ENCODE measurements around the gene TSPYL1.
A peak's percentile ranks its signal among the peaks of the same experiment; 100 is the strongest.

The TSPYL1 gene

GRCh38 chr6:116263353-116263752, 16.4 kb downstream of the TSPYL1 start:
- Histone ChIP-seq H3K36me3 (ENCODE audit: insufficient read depth, low read length) (peaks cover 3% of the 10 kb centered on the region; the same call in 1 of the 2 replicates), H3K27ac (ENCODE audit: low read depth, low read length) (no peak overlapping the region), H3K4me1 (ENCODE audit: control insufficient read depth, insufficient read depth, low read length, unreplicated experiment) (peaks cover 33% of the 10 kb centered on the region), H3K79me2 (ENCODE audit: control insufficient read depth, insufficient read depth, low read length, unreplicated experiment) (no peaks in the 10 kb centered on the region), H3K4me3 (ENCODE audit: low read depth, low read length) (no peak overlapping the region), H3K27me3 (ENCODE audit: insufficient read depth, low read length) (no peaks in the 10 kb centered on the region), H2AFZ (ENCODE audit: low read length, unreplicated experiment) (no peak overlapping the region)

GRCh38 chr6:116258520-116258919, 21.2 kb downstream of the TSPYL1 start:
- Histone ChIP-seq H3K79me2 (ENCODE audit: control insufficient read depth, insufficient read depth, low read length, unreplicated experiment) (peaks cover 15% of the 10 kb centered on the region), H3K4me1 (ENCODE audit: control insufficient read depth, insufficient read depth, low read length, unreplicated experiment) (peaks cover 11% of the 10 kb centered on the region), H2AFZ (ENCODE audit: low read length, unreplicated experiment) (no peak overlapping the region), H3K36me3 (ENCODE audit: insufficient read depth, low read length) (0 out of 2 replicates have a peak, but pooled peaks cover 3% of the 10 kb centered on the region), H3K4me3 (ENCODE audit: low read depth, low read length) (no peak overlapping the region), H3K27ac (ENCODE audit: low read depth, low read length) (no peak overlapping the region), H3K27me3 (ENCODE audit: insufficient read depth, low read length) (no peaks in the 10 kb centered on the region)

- no peaks in the 10 kb centered on the region for H3K36me3 ChIP-seq (ENCODE audit: insufficient read depth, low read length)
- H3K4me1 ChIP-seq (ENCODE audit: control insufficient read depth, insufficient read depth, low read length, unreplicated experiment): peaks cover 25% of the 10 kb centered on the region
- H3K79me2 ChIP-seq (ENCODE audit: control insufficient read depth, insufficient read depth, low read length, unreplicated experiment): peaks cover 33% of the 10 kb centered on the region
- H3K4me3 ChIP-seq (ENCODE audit: low read depth, low read length): no peak overlapping the region
- H3K27me3 ChIP-seq (ENCODE audit: insufficient read depth, low read length): no peaks in the 10 kb centered on the region
- H3K27ac ChIP-seq (ENCODE audit: low read depth, low read length): no peak overlapping the region
- no peak overlapping the region for H2AFZ ChIP-seq (ENCODE audit: low read length, unreplicated experiment)
Measured at GRCh38 chr6:116256694-116257093, 23.0 kb downstream of the TSPYL1 start.

- Histone ChIP-seq H3K79me2 (ENCODE audit: control insufficient read depth, insufficient read depth, low read length, unreplicated experiment) (peaks cover 45% of the 10 kb centered on the region), H2AFZ (ENCODE audit: low read length, unreplicated experiment) (no peak overlapping the region), H3K36me3 (ENCODE audit: insufficient read depth, low read length) (no peaks in the 10 kb centered on the region), H3K4me3 (ENCODE audit: low read depth, low read length) (peak overlapping the region; percentile 92), H3K4me1 (ENCODE audit: control insufficient read depth, insufficient read depth, low read length, unreplicated experiment) (peaks cover 33% of the 10 kb centered on the region), H3K27ac (ENCODE audit: low read depth, low read length) (no peak overlapping the region), H3K27me3 (ENCODE audit: insufficient read depth, low read length) (no peaks in the 10 kb centered on the region)
Measured at GRCh38 chr6:116255246-116255800, 24.4 kb downstream of the TSPYL1 start.

GRCh38 chr6:116254297-116255056, 25.3 kb downstream of the TSPYL1 start:
- Histone ChIP-seq H3K27me3 (ENCODE audit: insufficient read depth, low read length) (no peaks in the 10 kb centered on the region), H3K36me3 (ENCODE audit: insufficient read depth, low read length) (no peaks in the 10 kb centered on the region), H3K27ac (ENCODE audit: low read depth, low read length) (peak overlapping the region; percentile 87), H2AFZ (ENCODE audit: low read length, unreplicated experiment) (peak overlapping the region; percentile 49), H3K4me3 (ENCODE audit: low read depth, low read length) (peak overlapping the region; percentile 92), H3K4me1 (ENCODE audit: control insufficient read depth, insufficient read depth, low read length, unreplicated experiment) (peaks cover 41% of the 10 kb centered on the region), H3K79me2 (ENCODE audit: control insufficient read depth, insufficient read depth, low read length, unreplicated experiment) (peaks cover 54% of the 10 kb centered on the region)

DNA sequence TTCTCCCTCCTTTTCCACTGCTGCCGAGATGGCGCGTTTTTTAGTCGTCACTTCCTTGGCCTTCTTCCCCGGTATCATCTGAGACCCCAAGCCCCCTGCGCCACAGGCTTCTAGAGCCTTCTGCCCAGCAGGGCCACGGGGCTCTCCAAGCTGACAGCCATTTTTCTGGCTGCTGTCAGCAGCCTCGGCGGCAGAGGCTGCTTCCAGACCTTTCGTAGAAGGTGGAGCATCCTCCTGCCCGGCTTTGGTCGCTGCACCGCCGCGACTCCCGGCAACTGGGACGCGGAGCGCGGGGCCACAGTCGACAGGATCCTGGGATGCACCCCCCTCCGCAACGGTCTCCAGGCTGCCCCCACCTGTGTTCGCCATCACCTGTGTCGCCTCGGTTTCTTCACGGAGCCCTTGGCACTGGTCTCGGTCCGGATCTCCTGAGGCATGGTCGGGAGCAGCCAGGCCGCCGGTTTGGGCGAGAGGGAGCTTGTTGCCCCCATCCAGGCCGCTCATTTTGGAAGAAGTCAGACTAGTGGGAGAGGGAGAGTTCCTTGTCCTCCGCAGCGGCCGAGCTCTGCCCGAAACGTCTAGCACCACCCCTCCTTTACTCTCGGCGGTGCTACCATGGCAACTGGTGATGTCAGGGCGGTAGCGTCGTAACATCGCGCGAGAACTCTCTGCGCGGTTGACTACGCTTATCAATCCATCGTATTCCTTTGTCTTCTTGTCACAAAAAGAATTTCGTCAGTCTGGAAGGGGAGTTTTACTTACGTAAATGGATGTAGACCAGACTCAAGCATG, 26.0 kb downstream of the TSPYL1 start, which contains the start of gene TSPYL4:
TSPYL4 (minus strand) TSS at position 571 of the 792 bp plus-strand sequence; CDS start at position 504, 67 bp downstream.
- Histone ChIP-seq H3K4me3 (ENCODE audit: low read depth, low read length) (peak within 1 kb of the TSS; percentile 92), H3K27me3 (ENCODE audit: insufficient read depth, low read length) (no peaks in the 10 kb centered on the region), H2AFZ (ENCODE audit: low read length, unreplicated experiment) (peak within 1 kb of the TSS; percentile 95), H3K36me3 (ENCODE audit: insufficient read depth, low read length) (no peaks in the 10 kb centered on the region), H3K27ac (ENCODE audit: low read depth, low read length) (peak within 1 kb of the TSS; percentile 87), H3K79me2 (ENCODE audit: control insufficient read depth, insufficient read depth, low read length, unreplicated experiment) (peaks cover 61% of the 10 kb centered on the region), H3K4me1 (ENCODE audit: control insufficient read depth, insufficient read depth, low read length, unreplicated experiment) (peaks cover 44% of the 10 kb centered on the region)

DNA sequence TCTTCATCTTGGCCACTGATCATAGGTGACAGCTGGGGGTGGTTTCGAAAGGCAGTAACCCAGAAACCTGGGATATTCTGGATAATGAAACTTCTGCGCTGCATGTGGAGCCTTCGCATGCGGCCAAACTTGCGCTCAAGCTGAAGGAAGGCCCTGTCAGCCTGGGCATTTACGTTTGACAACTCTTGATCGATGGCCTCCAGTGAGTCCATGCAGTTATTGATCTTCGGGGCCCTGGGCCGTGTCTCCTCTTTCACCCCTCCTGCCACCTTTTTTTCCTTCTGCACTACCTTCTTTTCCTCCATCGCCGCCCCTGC, 26.6 kb downstream of the TSPYL1 start:
- peak overlapping the region; percentile 95 for H2AFZ ChIP-seq (ENCODE audit: low read length, unreplicated experiment)
- H3K4me3 ChIP-seq (ENCODE audit: low read depth, low read length): peak overlapping the region; percentile 92
- H3K36me3 ChIP-seq (ENCODE audit: insufficient read depth, low read length): no peaks in the 10 kb centered on the region
- peaks cover 64% of the 10 kb centered on the region for H3K79me2 ChIP-seq (ENCODE audit: control insufficient read depth, insufficient read depth, low read length, unreplicated experiment)
- no peaks in the 10 kb centered on the region for H3K27me3 ChIP-seq (ENCODE audit: insufficient read depth, low read length)
- peak overlapping the region; percentile 87 for H3K27ac ChIP-seq (ENCODE audit: low read depth, low read length)
- peaks cover 44% of the 10 kb centered on the region for H3K4me1 ChIP-seq (ENCODE audit: control insufficient read depth, insufficient read depth, low read length, unreplicated experiment)

DNA sequence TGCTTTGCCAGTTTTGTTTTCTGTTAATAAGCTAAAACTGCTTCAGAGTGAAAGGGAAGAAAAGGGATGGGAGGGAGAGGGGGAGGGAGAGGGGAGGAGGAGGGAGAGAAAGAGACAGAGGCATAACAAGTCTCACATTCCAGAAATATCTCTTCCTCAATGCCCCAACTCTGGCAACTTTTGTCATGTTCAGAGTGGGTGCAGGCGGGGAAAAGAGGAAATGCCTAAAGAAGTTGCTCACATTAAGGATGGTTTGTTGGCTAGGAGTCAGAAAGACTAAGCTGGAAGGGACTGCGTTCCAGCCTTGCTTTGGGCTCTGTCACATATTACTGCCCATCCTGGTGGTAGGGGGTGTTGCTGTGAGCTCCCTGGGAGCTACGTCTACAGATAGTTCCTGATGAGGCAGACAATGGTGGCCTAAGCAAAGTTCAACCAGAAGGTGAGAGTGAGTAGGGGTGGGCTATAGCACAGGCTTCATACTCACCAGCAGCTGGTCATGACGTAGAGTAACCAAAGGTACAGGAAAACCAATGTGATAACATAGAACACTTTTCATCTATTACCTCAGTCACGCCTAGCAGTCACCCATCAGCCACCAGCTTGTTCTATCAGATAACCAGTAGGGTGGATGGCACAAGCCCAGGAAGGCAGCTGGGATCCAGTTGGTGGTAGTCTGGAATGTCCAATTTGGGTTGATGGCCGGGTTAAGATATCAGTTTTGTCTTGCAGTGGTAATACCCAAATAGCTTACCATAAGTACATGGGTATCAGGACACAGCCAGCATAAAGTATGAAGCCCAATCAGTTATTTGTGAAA, 28.0 kb downstream of the TSPYL1 start:
- Histone ChIP-seq H3K79me2 (ENCODE audit: control insufficient read depth, insufficient read depth, low read length, unreplicated experiment) (peaks cover 64% of the 10 kb centered on the region), H3K4me3 (ENCODE audit: low read depth, low read length) (peak overlapping the region; percentile 92), H3K36me3 (ENCODE audit: insufficient read depth, low read length) (no peaks in the 10 kb centered on the region), H2AFZ (ENCODE audit: low read length, unreplicated experiment) (no peak overlapping the region), H3K4me1 (ENCODE audit: control insufficient read depth, insufficient read depth, low read length, unreplicated experiment) (peaks cover 44% of the 10 kb centered on the region), H3K27me3 (ENCODE audit: insufficient read depth, low read length) (no peaks in the 10 kb centered on the region), H3K27ac (ENCODE audit: low read depth, low read length) (peak overlapping the region; percentile 49)

GRCh38 chr6:116248577-116248976, 31.2 kb downstream of the TSPYL1 start:
- Histone ChIP-seq H2AFZ (ENCODE audit: low read length, unreplicated experiment) (no peak overlapping the region), H3K27ac (ENCODE audit: low read depth, low read length) (no peak overlapping the region), H3K4me3 (ENCODE audit: low read depth, low read length) (no peak overlapping the region), H3K79me2 (ENCODE audit: control insufficient read depth, insufficient read depth, low read length, unreplicated experiment) (peaks cover 50% of the 10 kb centered on the region), H3K36me3 (ENCODE audit: insufficient read depth, low read length) (no peaks in the 10 kb centered on the region), H3K4me1 (ENCODE audit: control insufficient read depth, insufficient read depth, low read length, unreplicated experiment) (peaks cover 32% of the 10 kb centered on the region), H3K27me3 (ENCODE audit: insufficient read depth, low read length) (no peaks in the 10 kb centered on the region)

DNA sequence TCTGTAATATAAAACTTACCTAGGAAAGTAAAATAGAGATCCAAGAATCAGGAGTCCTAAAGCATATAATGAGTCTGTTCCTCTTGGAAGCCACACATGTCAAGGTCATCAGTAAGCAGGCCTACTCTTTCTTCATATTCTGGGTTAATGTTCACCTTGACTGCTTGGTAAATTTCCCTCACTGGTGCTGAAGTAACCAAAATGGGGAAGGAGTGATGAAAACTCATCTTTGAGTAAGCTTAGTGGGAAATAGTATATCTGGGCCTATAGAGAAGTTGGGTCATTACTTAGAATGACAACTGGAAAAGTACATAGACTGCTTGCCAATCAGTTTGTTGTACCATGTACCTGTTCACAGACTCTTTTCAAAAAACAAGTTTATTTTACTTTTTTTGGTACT, 32.4 kb downstream of the TSPYL1 start:
- H3K27ac ChIP-seq (ENCODE audit: low read depth, low read length): no peak overlapping the region
- no peak overlapping the region for H3K4me3 ChIP-seq (ENCODE audit: low read depth, low read length)
- H3K36me3 ChIP-seq (ENCODE audit: insufficient read depth, low read length): no peaks in the 10 kb centered on the region
- no peak overlapping the region for H2AFZ ChIP-seq (ENCODE audit: low read length, unreplicated experiment)
- peaks cover 37% of the 10 kb centered on the region for H3K79me2 ChIP-seq (ENCODE audit: control insufficient read depth, insufficient read depth, low read length, unreplicated experiment)
- H3K27me3 ChIP-seq (ENCODE audit: insufficient read depth, low read length): no peaks in the 10 kb centered on the region
- H3K4me1 ChIP-seq (ENCODE audit: control insufficient read depth, insufficient read depth, low read length, unreplicated experiment): peaks cover 24% of the 10 kb centered on the region

All from ACC112 (cell line).